GM19455 (cell line): ENCODE results near the gene BAG1.

Experiments used
- ATAC-seq: cut with Tn5 transposase; IDR thresholded peaks from one replicate; pipeline ENCODE4 v1.9.1; 2021; ENCODE audit not compliant: unreplicated experiment

BAG1 gene

GRCh38 chr9:33277484-33277883 lies 13.0 kb upstream of the BAG1 start:
- ATAC-seq, result no peak

- ATAC-seq, result no peak
These were observed 9.4 kb upstream of the BAG1 start for GRCh38 chr9:33273972-33274328.

- ATAC-seq, result no peak
These were observed 8.9 kb upstream of the BAG1 start for GRCh38 chr9:33273266-33273971.

- ATAC-seq, result no peak
These were observed 7.6 kb upstream of the BAG1 start for GRCh38 chr9:33272061-33272460.

GRCh38 chr9:33270146-33270545 lies 5.6 kb upstream of the BAG1 start:
- ATAC-seq, result no peak

- no peak for ATAC-seq
These were observed 2.8 kb upstream of the BAG1 start for GRCh38 chr9:33267151-33267767.

- no peak for ATAC-seq
These were observed 830 bp upstream of the BAG1 start for GRCh38 chr9:33265211-33265865.

GRCh38 chr9:33264003-33264472 lies 470 bp downstream of the BAG1 start:
- peak; percentile 36 for ATAC-seq

GRCh38 chr9:33263131-33264002 lies 1.1 kb downstream of the BAG1 start:
- ATAC-seq, result no peak

- no peak for ATAC-seq
These were observed 4.1 kb downstream of the BAG1 start for GRCh38 chr9:33260372-33260771.

GRCh38 chr9:33257276-33257675 lies 7.2 kb downstream of the BAG1 start:
- no peak for ATAC-seq

GRCh38 chr9:33256236-33256635 lies 8.3 kb downstream of the BAG1 start:
- ATAC-seq, result no peak

- ATAC-seq, result no peak
These were observed 9.0 kb downstream of the BAG1 start for GRCh38 chr9:33255471-33255870.

- no peak for ATAC-seq
These were observed 9.5 kb downstream of the BAG1 start for GRCh38 chr9:33255014-33255413.

GRCh38 chr9:33254211-33254610 lies 10.3 kb downstream of the BAG1 start:
- ATAC-seq, result no peak

- no peak for ATAC-seq
These were observed 14.0 kb downstream of the BAG1 start for GRCh38 chr9:33250458-33250995.

- ATAC-seq, result no peak
These were observed 14.5 kb downstream of the BAG1 start for GRCh38 chr9:33249983-33250382.

- ATAC-seq, result no peak
These were observed 15.3 kb downstream of the BAG1 start for GRCh38 chr9:33249087-33249658.

GRCh38 chr9:33248606-33249005 lies 15.9 kb downstream of the BAG1 start:
- ATAC-seq, result no peak

GRCh38 chr9:33246269-33246860 lies 18.1 kb downstream of the BAG1 start:
- no peak for ATAC-seq
